GM13976 (cell line): ENCODE measurements around the gene SLN.

Experiments
- DNase-seq: peaks from one replicate; pipeline ENCODE4 v3.0.0; 2012; ENCODE audit warnings: low spot score
- in situ Hi-C: fragments of 300-500 bp; cut with MboI; formaldehyde crosslinking; loops from one replicate; pipeline ENCODE4 v1.12.0; 2022; ENCODE audit warnings: low sequenced_read_pairs, mixed read lengths, inconsistent platforms; ENCODE audit not compliant: unreplicated experiment
- TF ChIP-seq, protein P1 (sequence below): IDR thresholded peaks from 2 replicates; pipeline ENCODE4 v1.5.1; 2012; ENCODE audit warnings: borderline replicate concordance, mild to moderate bottlenecking; ENCODE audit not compliant: insufficient read depth; ENCODE audit errors: extremely low read depth, missing control alignments, control extremely low read depth

SLN gene

DNA sequence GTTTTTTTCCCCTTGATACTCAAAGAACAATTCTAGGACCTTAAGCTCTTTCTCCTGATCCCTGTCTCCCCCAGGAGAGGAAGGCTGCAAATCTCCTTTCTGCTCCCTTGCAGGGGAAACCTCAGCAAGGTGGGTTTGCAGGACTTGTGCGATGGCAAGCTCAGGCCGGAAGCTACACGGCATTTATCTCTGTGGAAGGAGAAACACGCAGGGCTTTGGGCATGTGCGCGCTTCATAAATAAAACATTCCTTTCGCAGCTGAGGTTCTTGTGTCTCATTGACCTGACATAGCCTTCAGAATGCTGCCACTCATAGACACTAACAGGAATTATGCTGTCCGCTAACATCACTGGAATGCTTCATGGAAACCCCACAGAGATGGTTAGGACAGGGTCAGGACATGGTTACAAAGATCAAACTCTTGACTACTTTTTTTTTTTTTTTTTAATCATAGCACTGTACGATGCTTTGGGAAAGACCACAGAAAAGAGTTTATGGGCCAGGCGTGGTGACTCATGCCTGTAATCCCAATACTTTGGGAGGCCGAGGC is 42.6 kb downstream of the SLN start:
- TF ChIP-seq, protein P1, sequence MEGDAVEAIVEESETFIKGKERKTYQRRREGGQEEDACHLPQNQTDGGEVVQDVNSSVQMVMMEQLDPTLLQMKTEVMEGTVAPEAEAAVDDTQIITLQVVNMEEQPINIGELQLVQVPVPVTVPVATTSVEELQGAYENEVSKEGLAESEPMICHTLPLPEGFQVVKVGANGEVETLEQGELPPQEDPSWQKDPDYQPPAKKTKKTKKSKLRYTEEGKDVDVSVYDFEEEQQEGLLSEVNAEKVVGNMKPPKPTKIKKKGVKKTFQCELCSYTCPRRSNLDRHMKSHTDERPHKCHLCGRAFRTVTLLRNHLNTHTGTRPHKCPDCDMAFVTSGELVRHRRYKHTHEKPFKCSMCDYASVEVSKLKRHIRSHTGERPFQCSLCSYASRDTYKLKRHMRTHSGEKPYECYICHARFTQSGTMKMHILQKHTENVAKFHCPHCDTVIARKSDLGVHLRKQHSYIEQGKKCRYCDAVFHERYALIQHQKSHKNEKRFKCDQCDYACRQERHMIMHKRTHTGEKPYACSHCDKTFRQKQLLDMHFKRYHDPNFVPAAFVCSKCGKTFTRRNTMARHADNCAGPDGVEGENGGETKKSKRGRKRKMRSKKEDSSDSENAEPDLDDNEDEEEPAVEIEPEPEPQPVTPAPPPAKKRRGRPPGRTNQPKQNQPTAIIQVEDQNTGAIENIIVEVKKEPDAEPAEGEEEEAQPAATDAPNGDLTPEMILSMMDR, result no peak
- in situ Hi-C loops, result no loop called here
- no peak for DNase-seq

DNA sequence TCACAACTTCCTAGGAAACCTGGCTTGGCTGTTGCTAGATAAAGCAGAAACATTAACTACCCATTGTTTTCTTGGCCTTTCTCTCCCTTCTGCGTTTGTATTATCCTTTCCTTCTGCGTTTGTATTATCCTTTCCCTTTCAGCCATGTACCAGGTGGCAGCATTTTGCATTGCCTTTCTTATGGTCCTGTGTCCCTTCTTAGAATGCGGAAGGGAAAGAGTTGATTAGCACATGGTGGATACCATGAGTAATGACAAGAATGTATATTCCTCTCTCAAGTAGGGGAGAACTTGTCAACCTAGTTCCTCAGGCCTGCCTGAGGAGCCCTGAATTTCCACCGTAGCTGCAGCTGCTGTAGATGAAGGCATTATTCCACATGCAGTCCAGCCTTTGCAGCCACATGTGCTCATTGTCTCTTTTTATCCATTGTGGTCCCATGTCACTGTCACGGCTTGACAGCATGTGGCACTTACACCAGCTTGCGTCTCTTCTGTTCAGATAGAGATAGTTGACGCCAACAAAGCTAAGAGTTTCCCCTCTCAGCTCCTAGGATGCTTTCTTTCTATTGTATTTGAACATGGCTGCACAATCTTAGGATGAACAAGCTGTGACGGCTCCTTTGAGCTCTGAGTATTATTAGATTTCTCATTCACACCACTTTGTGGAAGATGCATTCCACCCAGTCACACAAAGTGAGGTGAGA is 44.8 kb downstream of the SLN start:
- no peak for DNase-seq
- in situ Hi-C loops, result no loop called here
- TF ChIP-seq, protein P1, result no peak

DNA sequence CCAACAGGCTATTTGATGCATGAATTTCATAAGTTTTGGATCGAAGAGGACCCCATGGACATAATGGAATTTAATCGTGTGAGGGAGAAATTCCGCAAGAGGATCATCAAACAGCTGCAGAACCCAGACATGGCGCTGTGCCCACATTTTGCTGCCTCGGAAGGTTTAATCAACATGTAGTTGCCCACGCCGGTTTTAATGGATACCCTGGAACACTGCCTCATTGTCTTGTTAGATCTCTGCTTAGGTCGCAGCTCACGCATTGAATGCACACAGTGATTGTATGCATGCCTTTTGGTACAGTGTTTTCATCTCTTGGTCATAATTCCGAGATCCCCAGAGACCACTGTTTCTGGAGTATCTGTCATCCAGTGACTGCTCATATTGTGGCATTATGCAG is 46.8 kb downstream of the SLN start:
- in situ Hi-C loops, result no loop called here
- TF ChIP-seq, protein P1, result no peak
- DNase-seq, result no peak

DNA sequence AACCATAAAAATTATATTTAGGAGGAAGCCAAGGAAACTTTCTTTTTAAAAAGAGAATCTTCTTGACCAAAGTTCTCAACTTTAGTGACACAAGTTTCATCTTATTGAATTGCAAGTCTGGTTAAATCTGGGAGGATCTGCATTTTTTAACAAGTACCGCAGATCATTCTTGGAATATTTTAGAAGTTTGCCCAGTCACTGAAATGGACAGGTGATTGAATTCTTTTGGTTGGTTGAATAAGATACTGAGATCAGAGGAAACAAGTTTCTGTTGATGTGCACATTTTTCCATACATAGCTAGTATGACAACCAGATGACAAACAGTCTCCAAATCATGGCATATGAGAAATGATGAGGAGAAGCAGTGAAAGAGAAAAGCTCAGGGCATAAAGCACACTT is 50.2 kb downstream of the SLN start:
- DNase-seq, result no peak
- in situ Hi-C loops, result no loop called here
- TF ChIP-seq, protein P1, result no peak

DNA sequence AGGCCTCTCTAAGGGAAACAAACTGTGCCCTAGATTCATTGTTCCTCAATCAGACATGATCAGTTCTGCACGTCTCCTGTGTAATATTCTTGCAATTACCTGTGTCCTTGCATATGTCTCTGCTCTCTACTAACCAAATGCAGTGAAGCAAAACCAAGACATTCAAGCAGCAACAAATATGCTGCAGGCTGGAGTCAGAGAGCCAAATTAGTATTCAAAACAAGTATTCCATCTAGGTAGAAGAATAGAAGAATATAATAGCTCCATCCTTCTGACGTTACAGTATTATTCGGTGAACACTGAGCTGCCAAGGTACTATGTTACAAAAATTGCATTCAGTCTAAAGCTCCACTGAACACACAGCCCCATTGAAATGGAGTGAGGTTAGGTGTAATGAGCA is 51.8 kb downstream of the SLN start:
- no peak for DNase-seq
- TF ChIP-seq, protein P1, result no peak
- in situ Hi-C loops, result no loop called here

DNA sequence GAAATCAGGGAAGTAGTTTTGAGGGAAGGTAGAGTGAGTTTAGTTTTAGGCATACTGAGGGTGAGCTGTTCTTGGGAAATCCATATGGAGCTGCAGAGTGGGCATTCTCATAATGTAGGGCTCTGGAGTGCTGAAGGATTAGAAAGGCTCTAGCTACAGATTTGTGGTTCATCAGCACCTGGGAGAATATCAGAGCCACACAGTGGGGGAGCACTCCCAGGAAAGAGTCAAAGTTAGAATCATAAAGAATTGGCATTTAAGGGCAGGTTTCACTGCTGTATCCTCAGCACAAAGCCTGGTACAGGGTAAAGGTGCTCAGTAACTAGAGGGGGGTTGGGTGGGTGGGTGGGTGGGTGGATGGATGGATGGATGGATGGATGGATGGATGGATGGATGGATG is 52.5 kb downstream of the SLN start:
- TF ChIP-seq, protein P1, result no peak
- DNase-seq, result no peak
- in situ Hi-C loops, result no loop called here
